HEK293 (cell line): ENCODE results near the gene CD93.

Experiments used
- CTCF ChIP-seq: fragments of 450-650 bp; formaldehyde crosslinking; IDR thresholded peaks from 2 replicates; pipeline ENCODE4 v1.5.1; 2016; ENCODE audit warnings: missing biosample characterization, missing genetic modification characterization
- TCF7L2 ChIP-seq: IDR thresholded peaks from 2 replicates; pipeline ENCODE4 v1.6.1; 2011; ENCODE audit warnings: low read depth, mild to moderate bottlenecking, inconsistent platforms, low read length, moderate library complexity, borderline replicate concordance
- ZBTB10 ChIP-seq: fragments of 450-650 bp; formaldehyde crosslinking; IDR thresholded peaks from 2 replicates; pipeline ENCODE4 v1.5.1; 2016; ENCODE audit warnings: missing biosample characterization, missing genetic modification characterization
- ZNF292 ChIP-seq: fragments of 450-650 bp; formaldehyde crosslinking; IDR thresholded peaks from 2 replicates; pipeline ENCODE4 v1.5.1; 2016; ENCODE audit warnings: low read depth, missing biosample characterization, missing genetic modification characterization, borderline replicate concordance
- ZSCAN4 ChIP-seq: fragments of 450-650 bp; formaldehyde crosslinking; IDR thresholded peaks from 2 replicates; pipeline ENCODE4 v1.5.1; 2017; ENCODE audit warnings: missing biosample characterization, missing genetic modification characterization

GRCh38 chr20:23086931-23087411 is 847 bp upstream of the CD93 start:
- TF ChIP-seq CTCF (tag by site-specific recombination) (no peak), ZNF292 (tag by site-specific recombination) (no peak), TCF7L2 (no peak), ZSCAN4 (tag by site-specific recombination) (no peak), ZBTB10 (no peak)
